Measurements from ENCODE around the gene C1orf50.

GRCh38 chr1:42753070-42753469, 14.0 kb upstream of the C1orf50 start:
- TF ChIP-seq CTCF (tag by site-specific recombination; IDR thresholded peaks at IDR 0.05) (no peak), ZEB2 (tag by site-specific recombination; IDR thresholded peaks at IDR 0.05) (no peak), ZNF704 (tag by site-specific recombination; IDR thresholded peaks at IDR 0.05) (no peak), SETDB1 (IDR thresholded peaks at IDR 0.05; ENCODE audit: insufficient read length, low read length) (no peak)
